ENCODE results near the gene SULF2.

DNA sequence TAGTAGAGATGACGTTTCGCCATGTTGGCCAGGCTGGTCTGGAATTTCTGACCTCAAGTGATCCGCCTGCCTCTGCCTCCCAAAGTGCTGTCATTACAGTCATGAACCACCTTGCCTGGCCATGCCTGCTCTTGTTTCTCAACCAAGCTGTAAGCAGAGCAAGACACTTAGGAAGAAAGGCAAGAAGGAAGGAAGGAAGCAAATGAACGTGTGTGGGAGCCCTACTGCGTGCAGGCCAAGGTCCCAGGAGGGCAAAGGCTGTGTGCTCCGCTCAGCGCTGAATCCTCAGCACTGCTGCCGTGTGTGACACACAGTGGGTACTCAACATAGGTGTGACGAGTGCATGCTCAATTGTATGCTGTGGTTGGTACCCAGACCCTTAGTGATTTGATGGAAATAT, 47.4 kb downstream of the SULF2 start:
- no peak for TF ChIP-seq ZNF274 (IDR thresholded peaks at IDR 0.05; ENCODE audit: low read depth, low read length)
- no peak for TF ChIP-seq POLR2AphosphoS5 (IDR thresholded peaks at IDR 0.05; ENCODE audit: low read depth, low read length)
- TF ChIP-seq, protein P1, sequence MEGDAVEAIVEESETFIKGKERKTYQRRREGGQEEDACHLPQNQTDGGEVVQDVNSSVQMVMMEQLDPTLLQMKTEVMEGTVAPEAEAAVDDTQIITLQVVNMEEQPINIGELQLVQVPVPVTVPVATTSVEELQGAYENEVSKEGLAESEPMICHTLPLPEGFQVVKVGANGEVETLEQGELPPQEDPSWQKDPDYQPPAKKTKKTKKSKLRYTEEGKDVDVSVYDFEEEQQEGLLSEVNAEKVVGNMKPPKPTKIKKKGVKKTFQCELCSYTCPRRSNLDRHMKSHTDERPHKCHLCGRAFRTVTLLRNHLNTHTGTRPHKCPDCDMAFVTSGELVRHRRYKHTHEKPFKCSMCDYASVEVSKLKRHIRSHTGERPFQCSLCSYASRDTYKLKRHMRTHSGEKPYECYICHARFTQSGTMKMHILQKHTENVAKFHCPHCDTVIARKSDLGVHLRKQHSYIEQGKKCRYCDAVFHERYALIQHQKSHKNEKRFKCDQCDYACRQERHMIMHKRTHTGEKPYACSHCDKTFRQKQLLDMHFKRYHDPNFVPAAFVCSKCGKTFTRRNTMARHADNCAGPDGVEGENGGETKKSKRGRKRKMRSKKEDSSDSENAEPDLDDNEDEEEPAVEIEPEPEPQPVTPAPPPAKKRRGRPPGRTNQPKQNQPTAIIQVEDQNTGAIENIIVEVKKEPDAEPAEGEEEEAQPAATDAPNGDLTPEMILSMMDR (IDR thresholded peaks at IDR 0.05 in 2 of 3, conservative IDR thresholded peaks at IDR 0.05 in 1 of 3; ENCODE audit: borderline replicate concordance in 1 of 3, insufficient read depth in 1 of 3, low read depth in 2 of 3, low read length in 2 of 3): no peak
- TF ChIP-seq POLR2A (IDR thresholded peaks at IDR 0.05; ENCODE audit: borderline replicate concordance, extremely low read depth, insufficient read depth, insufficient read length): no peak
